Measurements from ENCODE around the gene PELI2. TPM values are rescaled to one million over a fixed set of nuclear protein-coding genes. Genes with fewer than 3 reads are reported as not detected.

PELI2 gene
- total RNA-seq, 2 experiments from 2014 or later, result 2.7 to 3.4 TPM

GRCh38 chr14:56082880-56083279 lies 35.3 kb upstream of the PELI2 start:
- Mint-ChIP-seq H3K4me3 (no peak overlapping the region), H3K27me3 (peaks cover 21% of the 10 kb centered on the region), H3K4me1 (ENCODE audit: low read depth) (no peaks in the 10 kb centered on the region), H3K9me3 (no peaks in the 10 kb centered on the region), H3K27ac (no peak overlapping the region), H3K36me3 (ENCODE audit: low read depth) (no peaks in the 10 kb centered on the region)
- ChIA-PET CTCF (interaction anchor here (1.2 kb wide), 1 partner anchor 392 kb away, joined by 3 read pairs; no protein-coding TSS in a partner anchor), POLR2A (no interaction called here)
- no peak for TF ChIP-seq CTCF (IDR thresholded peaks at IDR 0.05)
- intact Hi-C loops (cut with micrococcal nuclease), result no loop called here
- ATAC-seq (no peak), DNase-seq (no peak)

- H3K4me3 Mint-ChIP-seq, result no peak overlapping the region
- no peak for TF ChIP-seq CTCF (IDR thresholded peaks at IDR 0.05)
- intact Hi-C loops (cut with micrococcal nuclease), result no loop called here
- H3K36me3 Mint-ChIP-seq (ENCODE audit: low read depth), result no peaks in the 10 kb centered on the region
- CTCF ChIA-PET, result no interaction called here
- POLR2A ChIA-PET, result no interaction called here
- no peak overlapping the region for H3K27ac Mint-ChIP-seq
- H3K4me1 Mint-ChIP-seq (ENCODE audit: low read depth), result no peaks in the 10 kb centered on the region
- DNase-seq (no peak), ATAC-seq (no peak)
- no peaks in the 10 kb centered on the region for H3K9me3 Mint-ChIP-seq
- peaks cover 17% of the 10 kb centered on the region for H3K27me3 Mint-ChIP-seq
These were observed 32.7 kb upstream of the PELI2 start for GRCh38 chr14:56085471-56085870.

- no peaks in the 10 kb centered on the region for H3K4me1 Mint-ChIP-seq (ENCODE audit: low read depth)
- H3K4me3 Mint-ChIP-seq, result no peak overlapping the region
- H3K27ac Mint-ChIP-seq, result no peak overlapping the region
- ChIA-PET CTCF (no interaction called here), POLR2A (no interaction called here)
- H3K9me3 Mint-ChIP-seq, result no peaks in the 10 kb centered on the region
- no peak for DNase-seq
- no peak for TF ChIP-seq CTCF (IDR thresholded peaks at IDR 0.05)
- no peak for ATAC-seq
- no peaks in the 10 kb centered on the region for H3K36me3 Mint-ChIP-seq (ENCODE audit: low read depth)
- intact Hi-C loops (cut with micrococcal nuclease), result no loop called here
- peaks cover 12% of the 10 kb centered on the region for H3K27me3 Mint-ChIP-seq
These were observed 30.3 kb upstream of the PELI2 start for GRCh38 chr14:56087671-56088471.

- no peak for TF ChIP-seq CTCF (IDR thresholded peaks at IDR 0.05)
- DNase-seq (no peak), ATAC-seq (no peak)
- Mint-ChIP-seq H3K27ac (no peak overlapping the region), H3K4me3 (no peak overlapping the region), H3K27me3 (peaks cover 12% of the 10 kb centered on the region), H3K36me3 (ENCODE audit: low read depth) (no peaks in the 10 kb centered on the region), H3K4me1 (ENCODE audit: low read depth) (no peaks in the 10 kb centered on the region), H3K9me3 (no peaks in the 10 kb centered on the region)
- ChIA-PET POLR2A (no interaction called here), CTCF (no interaction called here)
- intact Hi-C loops (cut with micrococcal nuclease), result no loop called here
These were observed 29.3 kb upstream of the PELI2 start for GRCh38 chr14:56088941-56089340.

GRCh38 chr14:56092763-56093162 lies 25.4 kb upstream of the PELI2 start:
- no peaks in the 10 kb centered on the region for H3K36me3 Mint-ChIP-seq (ENCODE audit: low read depth)
- H3K9me3 Mint-ChIP-seq, result no peaks in the 10 kb centered on the region
- no peak for TF ChIP-seq CTCF (IDR thresholded peaks at IDR 0.05)
- intact Hi-C loops (cut with micrococcal nuclease), result no loop called here
- no peak for ATAC-seq
- DNase-seq, result no peak
- H3K4me3 Mint-ChIP-seq, result no peak overlapping the region
- no peak overlapping the region for H3K27ac Mint-ChIP-seq
- H3K4me1 Mint-ChIP-seq (ENCODE audit: low read depth), result no peaks in the 10 kb centered on the region
- ChIA-PET CTCF (no interaction called here), POLR2A (no interaction called here)
- peaks cover 2% of the 10 kb centered on the region for H3K27me3 Mint-ChIP-seq
